ENCODE data around the gene HMOX1.

DNA sequence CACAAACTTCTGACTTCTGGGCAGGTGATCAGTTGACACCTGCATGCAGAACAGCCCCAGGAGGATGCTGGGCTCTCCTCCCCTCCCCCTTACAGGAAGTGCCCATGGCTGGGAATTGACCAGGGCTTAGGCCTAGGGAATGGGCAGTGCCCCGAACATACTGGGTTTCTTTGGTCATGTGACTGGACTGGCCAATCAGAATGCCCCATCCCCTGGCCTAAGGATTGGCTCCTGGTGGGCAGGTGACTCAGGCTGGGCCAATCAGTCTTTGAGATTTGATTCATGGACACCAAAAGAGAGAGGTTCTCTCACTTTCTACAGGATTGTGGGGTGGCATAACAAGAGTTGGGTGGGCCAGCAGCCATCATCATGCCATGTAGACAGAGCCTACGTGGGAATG, 56.2 kb downstream of the HMOX1 start:
- TF ChIP-seq, protein P1, sequence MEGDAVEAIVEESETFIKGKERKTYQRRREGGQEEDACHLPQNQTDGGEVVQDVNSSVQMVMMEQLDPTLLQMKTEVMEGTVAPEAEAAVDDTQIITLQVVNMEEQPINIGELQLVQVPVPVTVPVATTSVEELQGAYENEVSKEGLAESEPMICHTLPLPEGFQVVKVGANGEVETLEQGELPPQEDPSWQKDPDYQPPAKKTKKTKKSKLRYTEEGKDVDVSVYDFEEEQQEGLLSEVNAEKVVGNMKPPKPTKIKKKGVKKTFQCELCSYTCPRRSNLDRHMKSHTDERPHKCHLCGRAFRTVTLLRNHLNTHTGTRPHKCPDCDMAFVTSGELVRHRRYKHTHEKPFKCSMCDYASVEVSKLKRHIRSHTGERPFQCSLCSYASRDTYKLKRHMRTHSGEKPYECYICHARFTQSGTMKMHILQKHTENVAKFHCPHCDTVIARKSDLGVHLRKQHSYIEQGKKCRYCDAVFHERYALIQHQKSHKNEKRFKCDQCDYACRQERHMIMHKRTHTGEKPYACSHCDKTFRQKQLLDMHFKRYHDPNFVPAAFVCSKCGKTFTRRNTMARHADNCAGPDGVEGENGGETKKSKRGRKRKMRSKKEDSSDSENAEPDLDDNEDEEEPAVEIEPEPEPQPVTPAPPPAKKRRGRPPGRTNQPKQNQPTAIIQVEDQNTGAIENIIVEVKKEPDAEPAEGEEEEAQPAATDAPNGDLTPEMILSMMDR (conservative IDR thresholded peaks at IDR 0.05; ENCODE audit: low read length): no peak
- TF ChIP-seq EZH2phosphoT487 (IDR thresholded peaks at IDR 0.05; ENCODE audit: borderline replicate concordance): no peak

Measured in Loucy (cell line).